Upper lobe of left lung (tissue), 6 donors: ENCODE results near the gene ABHD1. TPM values are rescaled to one million over a fixed set of nuclear protein-coding genes. Genes with fewer than 3 reads are reported as not detected.
A peak's percentile ranks its signal among the peaks of the same experiment; 100 is the strongest.

Source experiments
- ATAC-seq, 2 donors: fragments of 200-7000 bp; cut with Tn5 transposase; one replicate each; pipeline ENCODE4 v1.9.1; 2022; ENCODE audit warnings: mild to moderate bottlenecking in 2 of 2, moderate library complexity in 2 of 2; ENCODE audit not compliant: low FRiP score in 2 of 2
- DNase-seq, 2 donors: peaks; one replicate each; pipeline ENCODE4 v3.0.0-alpha.2; 2019 to 2020
- H3K27ac ChIP-seq, 4 donors: fragments of 200-600 bp; sonication (generic); one replicate each; pipeline ENCODE4 v1.5.1; 2016 to 2019
- H3K27me3 ChIP-seq, 4 donors: fragments of 200-600 bp; sonication (generic); one replicate each; pipeline ENCODE4 v1.5.1; 2017 to 2019
- H3K36me3 ChIP-seq, 4 donors: fragments of 200-600 bp; sonication (generic); one replicate each; pipeline ENCODE4 v1.5.1; 2016 to 2019
- H3K4me1 ChIP-seq, 4 donors: fragments of 200-600 bp; sonication (generic); one replicate each; pipeline ENCODE4 v1.5.1; 2018 to 2019
- H3K4me3 ChIP-seq, 4 donors: fragments of 200-600 bp; sonication (generic); one replicate each; pipeline ENCODE4 v1.5.1; 2017 to 2019; ENCODE audit warnings: mild to moderate bottlenecking in 2 of 4, moderate library complexity in 1 of 4
- H3K9me3 ChIP-seq, 4 donors: fragments of 200-600 bp; sonication (generic); one replicate each; pipeline ENCODE4 v1.5.1; 2018 to 2019
- EP300 ChIP-seq, 4 donors: sonication (generic); formaldehyde crosslinking; IDR thresholded peaks; one replicate each; pipeline ENCODE4 v1.5.1; 2017; ENCODE audit warnings: antibody characterized with exemption in 4 of 4, control low read depth in 2 of 4
- POLR2A ChIP-seq, 4 donors: fragments of 450-650 bp; IDR thresholded peaks; one replicate each; pipeline ENCODE4 v1.5.1; 2016 to 2017; ENCODE audit warnings: antibody characterized with exemption in 4 of 4, mild to moderate bottlenecking in 2 of 4
- POLR2AphosphoS5 ChIP-seq, 2 donors: sonication (generic); formaldehyde crosslinking; IDR thresholded peaks; one replicate each; pipeline ENCODE4 v1.5.1; 2017; ENCODE audit warnings: antibody characterized with exemption in 2 of 2
- WGBS, 2 donors: methylation state at CpG; one replicate each; pipeline ENCODE4 v1.1.5; 2017 to 2018; 5-methylcytosine and 5-hydroxymethylcytosine counted together
- total RNA-seq, 6 donors: library from RNA; depleted of rRNA in 4 of 6; stranded (reverse); fragments of >200 nt in 4 of 6; gene quantifications; one replicate each; pipeline versions ENCODE4 v1.1.0 to v1.2.1, GENCODE V29; 2016 to 2021
- TF ChIP-seq, protein P1 (sequence below), 6 experiments: fragments of 450-650 bp in 4 of 6; fragments of 200-600 bp in 2 of 6; sonication (generic) in 2 of 6; IDR thresholded peaks; one replicate each; pipeline ENCODE4 v1.5.1; 2016 to 2019; ENCODE audit warnings: antibody characterized with exemption in 6 of 6
- donor health status: DM: no; HTN: no; CAD: no; lungs with moderate emphysema.
- donor health status: DM: no; HTN: yes; CAD: no; lungs with severe emphysema.

The ABHD1 gene
- total RNA-seq, 6 donors from 2014 or later: 0.10 to 0.30 (median 0.11) TPM; not detected in 3

DNA sequence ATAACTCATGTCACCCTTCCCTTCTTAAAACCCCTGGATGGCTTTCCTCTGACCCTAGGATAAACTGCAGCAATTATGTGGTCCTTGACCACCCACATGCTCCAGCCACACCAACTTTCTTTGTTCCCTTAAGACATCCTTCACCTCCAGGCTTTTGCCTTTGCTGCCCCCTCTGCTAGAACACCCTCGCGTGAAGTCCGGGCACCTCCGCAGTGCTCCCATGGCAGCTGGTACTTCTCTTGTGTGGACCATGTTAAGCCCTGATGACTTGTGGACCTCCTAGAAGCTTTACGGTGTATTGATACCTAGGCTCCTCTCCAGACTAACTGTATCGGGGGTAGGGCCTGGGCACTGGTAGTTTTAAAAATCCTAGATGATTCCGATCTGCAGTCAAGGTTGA, 824 bp upstream of the ABHD1 start:
- ATAC-seq: no peak
- Histone ChIP-seq H3K4me3 (peak overlapping the region in 3 of 4 donors; percentile 52 to 71 (median 70)), H3K27me3 (peaks cover 0 to 15% (median 9%) of the 10 kb centered on the region in 4 donors), H3K27ac (peak overlapping the region in 2 of 4 donors; percentile 75 to 76), H3K36me3 (no peaks in the 10 kb centered on the region), H3K4me1 (peaks cover 15 to 29% (median 19%) of the 10 kb centered on the region in 4 donors), H3K9me3 (no peaks in the 10 kb centered on the region)
- WGBS, 2 donors: 92 to 93% methylated on average over 7 of the region's 7 CpGs
- TF ChIP-seq POLR2A (IDR thresholded peaks at IDR 0.05) (no peak), EP300 (IDR thresholded peaks at IDR 0.05) (no peak), POLR2AphosphoS5 (IDR thresholded peaks at IDR 0.05) (no peak)
- TF ChIP-seq, protein P1, sequence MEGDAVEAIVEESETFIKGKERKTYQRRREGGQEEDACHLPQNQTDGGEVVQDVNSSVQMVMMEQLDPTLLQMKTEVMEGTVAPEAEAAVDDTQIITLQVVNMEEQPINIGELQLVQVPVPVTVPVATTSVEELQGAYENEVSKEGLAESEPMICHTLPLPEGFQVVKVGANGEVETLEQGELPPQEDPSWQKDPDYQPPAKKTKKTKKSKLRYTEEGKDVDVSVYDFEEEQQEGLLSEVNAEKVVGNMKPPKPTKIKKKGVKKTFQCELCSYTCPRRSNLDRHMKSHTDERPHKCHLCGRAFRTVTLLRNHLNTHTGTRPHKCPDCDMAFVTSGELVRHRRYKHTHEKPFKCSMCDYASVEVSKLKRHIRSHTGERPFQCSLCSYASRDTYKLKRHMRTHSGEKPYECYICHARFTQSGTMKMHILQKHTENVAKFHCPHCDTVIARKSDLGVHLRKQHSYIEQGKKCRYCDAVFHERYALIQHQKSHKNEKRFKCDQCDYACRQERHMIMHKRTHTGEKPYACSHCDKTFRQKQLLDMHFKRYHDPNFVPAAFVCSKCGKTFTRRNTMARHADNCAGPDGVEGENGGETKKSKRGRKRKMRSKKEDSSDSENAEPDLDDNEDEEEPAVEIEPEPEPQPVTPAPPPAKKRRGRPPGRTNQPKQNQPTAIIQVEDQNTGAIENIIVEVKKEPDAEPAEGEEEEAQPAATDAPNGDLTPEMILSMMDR (IDR thresholded peaks at IDR 0.05): no peak
- DNase-seq: no peak

DNA sequence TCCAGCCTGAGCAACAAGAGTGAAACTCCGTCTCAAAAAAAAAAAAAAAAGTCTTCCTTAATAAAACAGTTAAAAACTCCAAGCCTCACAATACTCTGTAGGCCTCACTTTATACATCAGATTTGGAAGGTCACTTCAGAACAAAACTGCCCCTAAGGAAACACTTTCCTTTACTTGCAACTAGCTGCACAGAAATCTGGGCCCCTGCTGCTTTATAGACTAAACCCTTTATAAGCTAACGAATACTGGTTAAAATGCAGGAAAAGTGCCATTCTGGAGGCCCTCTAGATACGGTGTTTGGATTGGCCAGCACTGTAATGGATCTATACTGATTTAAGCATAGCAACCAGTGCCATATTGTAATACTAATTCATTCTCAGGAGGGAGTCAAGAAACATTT, 1.5 kb downstream of the ABHD1 start:
- DNase-seq (no peak), ATAC-seq (no peak)
- Histone ChIP-seq H3K27ac (no peak overlapping the region), H3K27me3 (no peaks in the 10 kb centered on the region), H3K4me1 (peaks cover 4 to 15% (median 9%) of the 10 kb centered on the region in 4 donors), H3K9me3 (no peaks in the 10 kb centered on the region), H3K36me3 (peaks cover 0 to 8% (median 4%) of the 10 kb centered on the region in 4 donors), H3K4me3 (no peak overlapping the region)
- 82 to 88% methylated on average over 3 of the region's 3 CpGs for WGBS, 2 donors
- TF ChIP-seq POLR2AphosphoS5 (IDR thresholded peaks at IDR 0.05) (no peak), POLR2A (IDR thresholded peaks at IDR 0.05) (no peak), EP300 (IDR thresholded peaks at IDR 0.05) (no peak)
- TF ChIP-seq, protein P1 (IDR thresholded peaks at IDR 0.05): no peak

DNA sequence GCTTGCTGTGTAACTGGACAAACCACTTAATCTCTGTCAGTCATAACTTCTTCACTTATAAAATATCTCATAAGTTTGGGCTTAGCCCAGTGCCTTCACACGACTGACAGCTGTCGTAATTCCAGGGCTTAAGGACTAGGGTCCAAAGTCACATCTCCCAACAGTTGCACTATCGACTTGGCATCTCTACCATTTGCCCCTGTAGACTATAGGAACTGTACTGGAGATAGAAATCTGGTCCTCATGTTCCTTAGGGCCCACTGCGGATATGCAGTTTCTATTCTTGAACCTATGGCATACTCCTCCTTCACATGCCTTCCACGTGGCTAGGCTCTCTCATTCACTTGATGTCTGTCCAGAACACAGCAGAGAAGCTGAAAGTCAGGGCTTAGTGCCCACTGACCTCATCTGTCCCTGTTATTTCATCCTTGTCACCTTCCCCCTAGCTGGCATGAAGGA, 2.7 kb downstream of the ABHD1 start:
- no peak overlapping the region for H3K27ac ChIP-seq
- no peak overlapping the region for H3K4me3 ChIP-seq

DNA sequence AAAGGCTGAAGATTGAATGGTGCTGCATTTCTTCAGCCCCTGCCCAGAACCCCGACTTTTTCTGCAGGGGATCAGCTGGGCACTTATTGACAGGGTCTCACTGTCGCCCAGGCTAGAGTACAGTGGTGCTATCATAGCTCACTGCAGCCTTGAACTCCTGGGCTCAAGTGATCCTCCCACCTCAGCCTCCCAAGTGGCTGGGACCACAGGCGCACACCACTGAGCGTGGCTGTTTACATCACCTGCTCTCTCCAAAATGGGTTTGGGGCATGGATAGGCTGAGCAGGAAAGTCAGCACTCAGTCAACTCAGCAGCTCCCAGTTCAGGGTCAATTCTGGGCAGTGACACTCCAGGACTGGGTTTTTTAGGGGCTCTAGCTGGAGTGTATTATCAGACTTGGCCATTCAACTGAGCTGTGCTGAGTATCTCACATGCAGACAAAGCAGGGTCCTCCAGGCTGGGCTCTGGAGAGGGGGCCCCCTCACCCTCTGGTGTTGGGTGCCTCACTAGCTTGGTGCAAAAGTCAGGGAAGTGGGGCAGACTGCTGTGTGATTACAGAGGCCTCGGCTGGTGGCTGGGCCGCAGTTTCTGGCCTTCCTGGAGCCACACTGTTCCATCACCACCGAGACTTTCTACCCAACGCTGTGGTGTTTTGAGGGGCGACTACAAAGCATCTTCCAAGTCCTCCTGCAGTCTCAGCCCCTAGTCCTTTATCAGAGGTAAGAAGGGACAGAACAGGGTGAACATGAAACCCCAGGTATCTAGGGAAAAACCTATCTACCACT, 4.5 kb downstream of the ABHD1 start:
- DNase-seq: no peak
- no peak for ATAC-seq
- H3K4me1 ChIP-seq: peaks cover 4 to 22% (median 10%) of the 10 kb centered on the region in 4 donors
- H3K4me3 ChIP-seq: no peak overlapping the region
- no peaks in the 10 kb centered on the region for H3K27me3 ChIP-seq
- H3K27ac ChIP-seq: no peak overlapping the region
- no peaks in the 10 kb centered on the region for H3K9me3 ChIP-seq
- H3K36me3 ChIP-seq: peaks cover 0 to 36% (median 28%) of the 10 kb centered on the region in 4 donors
- TF ChIP-seq POLR2A (IDR thresholded peaks at IDR 0.05): no peak
- no peak for TF ChIP-seq POLR2AphosphoS5 (IDR thresholded peaks at IDR 0.05)
- TF ChIP-seq, protein P1 (IDR thresholded peaks at IDR 0.05): no peak
- TF ChIP-seq EP300 (IDR thresholded peaks at IDR 0.05): no peak
- WGBS, 2 donors: 89 to 97% methylated on average over 5 to 9 of the region's 9 CpGs

More for the DNA sequence above, 2.7 kb downstream of the ABHD1 start:
- Histone ChIP-seq H3K9me3 (no peaks in the 10 kb centered on the region), H3K36me3 (peaks cover 0 to 20% (median 15%) of the 10 kb centered on the region in 4 donors), H3K27me3 (no peaks in the 10 kb centered on the region), H3K4me1 (peaks cover 4 to 15% (median 9%) of the 10 kb centered on the region in 4 donors)
- DNase-seq (no peak), ATAC-seq (no peak)
- TF ChIP-seq, protein P1 (IDR thresholded peaks at IDR 0.05): no peak
- no peak for TF ChIP-seq POLR2AphosphoS5 (IDR thresholded peaks at IDR 0.05)
- no peak for TF ChIP-seq POLR2A (IDR thresholded peaks at IDR 0.05)
- no peak for TF ChIP-seq EP300 (IDR thresholded peaks at IDR 0.05)
- WGBS, 2 donors: 58 to 65% methylated on average over 5 of the region's 5 CpGs
